Kidney tubule cell (primary cell): ENCODE results near the gene PKP3.
"Not testable (repeated sequence)": the region's sequence is repeated elsewhere in the genome, so short reads cannot be mapped to it uniquely, and the experiment has no call there.

Experiments
- DNase-seq: peaks from one replicate; pipeline ENCODE4 v3.0.0-alpha.2; 2018; ENCODE audit warnings: low spot score

Gene PKP3

GRCh38 chr11:396948-397548 is 3.0 kb downstream of the PKP3 start:
- peak; percentile 80 for DNase-seq

DNA sequence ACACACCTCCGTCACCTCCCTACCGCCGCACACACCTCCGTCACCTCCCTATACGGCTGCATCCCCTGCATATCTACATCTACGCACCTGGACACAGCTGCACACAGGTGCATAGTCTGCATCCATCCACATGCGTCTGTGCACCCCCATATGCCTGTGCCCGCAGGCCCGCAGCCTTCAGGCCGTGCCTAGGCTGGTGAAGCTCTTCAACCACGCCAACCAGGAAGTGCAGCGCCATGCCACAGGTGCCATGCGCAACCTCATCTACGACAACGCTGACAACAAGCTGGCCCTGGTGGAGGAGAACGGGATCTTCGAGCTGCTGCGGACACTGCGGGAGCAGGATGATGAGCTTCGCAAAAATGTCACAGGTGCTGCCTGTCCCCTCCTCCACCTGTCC is 4.8 kb downstream of the PKP3 start:
- no peak for DNase-seq

GRCh38 chr11:399731-400211 is 5.8 kb downstream of the PKP3 start:
- DNase-seq = no peak

- no peak for DNase-seq
Measured at GRCh38 chr11:400241-400689, 6.3 kb downstream of the PKP3 start.

- DNase-seq = not testable (repeated sequence)
Measured at GRCh38 chr11:401196-401595, 7.2 kb downstream of the PKP3 start.

- DNase-seq = no peak
Measured at GRCh38 chr11:403021-403760, 9.2 kb downstream of the PKP3 start.

- DNase-seq = no peak
Measured at GRCh38 chr11:403761-404431, 9.9 kb downstream of the PKP3 start.

DNA sequence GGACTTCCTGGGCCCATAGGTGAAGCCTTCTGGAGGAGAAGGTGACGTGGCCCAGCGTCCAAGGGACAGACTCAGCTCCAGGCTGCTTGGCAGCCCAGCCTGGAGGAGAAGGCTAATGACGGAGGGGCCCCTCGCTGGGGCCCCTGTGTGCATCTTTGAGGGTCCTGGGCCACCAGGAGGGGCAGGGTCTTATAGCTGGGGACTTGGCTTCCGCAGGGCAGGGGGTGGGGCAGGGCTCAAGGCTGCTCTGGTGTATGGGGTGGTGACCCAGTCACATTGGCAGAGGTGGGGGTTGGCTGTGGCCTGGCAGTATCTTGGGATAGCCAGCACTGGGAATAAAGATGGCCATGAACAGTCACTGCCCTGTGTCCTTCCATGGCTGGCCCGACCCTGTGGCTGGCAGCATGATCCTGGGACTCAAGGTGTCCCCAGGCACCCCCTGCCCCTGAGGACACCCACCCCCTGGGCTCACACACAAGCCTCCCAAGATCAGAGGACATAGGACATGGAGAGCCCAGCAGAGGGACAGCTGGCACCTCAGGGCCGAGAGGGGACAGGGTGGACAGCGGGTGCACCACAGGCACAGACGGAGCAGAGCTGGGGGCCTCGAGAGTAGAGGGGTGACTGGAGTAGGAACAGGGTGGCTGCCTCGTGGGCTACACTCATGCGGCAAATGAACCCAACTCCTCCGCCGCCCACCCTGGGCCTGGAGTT is 10.7 kb downstream of the PKP3 start:
- DNase-seq = no peak

DNA sequence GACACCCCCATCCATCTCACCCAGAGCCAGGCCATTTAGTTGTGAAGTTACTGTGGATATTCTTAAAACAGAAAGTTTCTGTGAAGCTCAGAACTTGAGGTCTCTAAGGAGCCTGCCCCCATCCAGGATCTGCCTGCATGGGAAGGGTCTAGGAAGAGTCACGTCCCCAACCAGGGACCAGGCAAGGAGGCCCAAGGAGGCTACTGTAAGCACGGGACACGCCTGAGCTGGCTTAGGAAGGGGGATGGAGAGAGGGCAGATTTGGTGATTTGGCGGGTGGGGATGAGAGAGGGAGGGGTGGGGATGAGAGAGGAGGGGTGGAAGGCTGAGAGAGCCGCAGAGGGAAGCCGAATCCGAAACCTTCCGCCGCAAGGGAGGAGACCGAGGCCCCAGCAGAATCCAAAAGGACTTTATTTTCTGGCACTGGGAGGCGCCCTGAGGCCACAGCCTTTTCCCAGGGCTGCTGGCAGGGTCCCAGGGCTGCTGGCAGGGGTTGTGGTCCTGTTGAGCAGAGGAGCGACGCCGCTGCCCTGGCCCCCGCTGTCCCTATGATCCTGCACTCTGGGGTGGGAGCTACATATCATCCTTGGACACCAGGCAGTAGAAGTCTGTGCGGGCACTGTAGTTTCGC is 11.4 kb downstream of the PKP3 start:
- no peak for DNase-seq

- no peak for DNase-seq
Measured at GRCh38 chr11:405954-406795, 12.2 kb downstream of the PKP3 start.

- DNase-seq = peak; percentile 84
Measured at GRCh38 chr11:406796-407650, 13.0 kb downstream of the PKP3 start.

- no peak for DNase-seq
Measured at GRCh38 chr11:407651-408123, 13.7 kb downstream of the PKP3 start.

GRCh38 chr11:408154-409007 is 14.4 kb downstream of the PKP3 start:
- DNase-seq = no peak

DNA sequence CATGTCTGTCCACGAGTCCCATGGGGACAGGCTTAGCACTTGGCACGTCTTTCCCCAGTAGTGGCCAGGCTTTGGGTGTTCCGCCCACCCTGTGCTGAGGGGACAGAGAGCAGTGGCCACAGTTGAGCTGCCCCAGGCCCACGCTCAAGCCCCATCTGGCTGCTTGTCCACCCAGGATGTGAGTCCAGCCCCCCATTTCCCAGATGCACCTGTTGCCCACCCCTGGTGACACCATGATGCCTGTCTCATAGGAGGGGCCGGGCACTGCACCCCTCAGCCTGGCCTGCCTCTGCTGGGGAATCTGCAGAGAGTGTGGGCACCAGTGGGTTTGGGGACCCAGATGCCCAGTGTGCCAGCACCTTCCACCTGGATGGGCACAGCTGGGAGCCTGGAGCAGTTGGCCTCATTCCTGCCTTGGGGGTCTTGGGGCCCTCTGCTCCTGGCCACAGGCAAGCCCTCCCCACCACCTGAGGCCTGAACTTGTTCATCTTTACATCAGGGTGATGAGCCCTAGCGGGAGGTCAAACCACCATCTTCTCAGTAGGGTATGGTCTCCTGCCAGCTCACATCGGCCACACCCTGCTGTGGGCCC is 15.1 kb downstream of the PKP3 start:
- DNase-seq = no peak

GRCh38 chr11:409600-410483 is 15.8 kb downstream of the PKP3 start:
- peak; percentile 46 for DNase-seq

GRCh38 chr11:410711-411110 is 16.7 kb downstream of the PKP3 start:
- not testable (repeated sequence) for DNase-seq

GRCh38 chr11:411520-411919 is 17.5 kb downstream of the PKP3 start:
- DNase-seq = not testable (repeated sequence)
